GM18508 (cell line): Measurements from ENCODE around the gene COL27A1.

ENCODE experiments used
- ATAC-seq: cut with Tn5 transposase; IDR thresholded peaks from one replicate; pipeline ENCODE4 v1.9.1; 2021; ENCODE audit warnings: moderate number of reproducible peaks; ENCODE audit not compliant: insufficient read depth, unreplicated experiment

Gene COL27A1

DNA sequence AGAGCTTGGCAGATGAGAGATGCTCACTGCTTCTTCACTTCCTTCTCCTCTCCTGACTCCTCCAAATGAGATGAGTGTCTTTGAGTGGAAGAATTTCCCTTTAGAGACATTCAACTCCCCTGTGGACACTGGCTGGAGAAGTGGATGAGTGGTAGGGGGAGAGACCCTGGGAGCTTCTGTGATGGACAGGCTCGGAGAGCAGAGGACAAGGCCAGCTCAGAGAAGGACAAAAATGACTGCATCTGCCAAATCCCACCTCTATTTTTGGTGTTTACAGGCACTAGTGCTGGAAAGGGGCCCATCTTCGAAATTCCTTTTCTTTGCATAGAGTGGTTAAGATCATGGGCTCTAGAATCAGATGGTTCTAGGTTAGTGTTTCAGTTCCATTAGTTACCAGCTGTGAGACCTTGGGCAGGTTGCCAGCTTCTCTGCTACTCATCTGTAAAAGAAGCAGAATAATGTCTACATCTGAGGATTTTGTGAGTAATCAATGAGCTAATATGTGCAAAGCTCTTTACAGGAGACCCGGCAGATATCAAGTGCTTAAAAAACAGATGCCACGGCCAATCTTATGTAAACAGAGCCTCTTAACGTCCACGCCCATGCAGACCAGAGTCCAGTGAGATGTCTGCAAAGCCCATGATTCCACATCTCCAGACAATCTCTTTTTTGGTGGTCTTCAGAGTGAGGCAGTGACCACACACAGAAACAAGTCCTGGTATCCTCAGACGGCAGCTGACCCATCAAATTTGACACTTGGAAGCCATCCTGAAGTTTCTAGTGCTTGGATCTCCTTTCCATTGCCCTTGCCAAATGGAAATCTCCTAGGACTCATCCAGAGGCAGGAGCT is 13.6 kb upstream of the COL27A1 start:
- no peak for ATAC-seq

DNA sequence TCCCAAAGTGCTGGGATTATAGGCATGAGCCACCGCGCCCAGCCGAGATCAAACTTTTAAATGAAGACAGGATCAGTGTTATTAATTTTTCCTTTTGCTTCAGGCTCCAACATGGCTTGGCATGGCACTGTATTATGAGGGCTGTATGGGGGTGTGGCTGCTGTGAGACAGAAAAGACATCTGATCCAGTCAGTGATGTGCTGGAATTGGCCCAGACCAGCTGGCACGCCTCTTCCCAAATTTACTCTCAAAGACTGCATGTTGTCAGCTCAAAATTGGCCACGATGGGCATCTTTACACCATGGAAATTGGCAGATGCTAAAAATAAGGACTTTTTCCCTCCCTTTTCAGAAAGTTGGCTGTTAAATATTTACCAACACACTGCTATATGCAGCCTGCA is 12.1 kb upstream of the COL27A1 start:
- no peak for ATAC-seq

DNA sequence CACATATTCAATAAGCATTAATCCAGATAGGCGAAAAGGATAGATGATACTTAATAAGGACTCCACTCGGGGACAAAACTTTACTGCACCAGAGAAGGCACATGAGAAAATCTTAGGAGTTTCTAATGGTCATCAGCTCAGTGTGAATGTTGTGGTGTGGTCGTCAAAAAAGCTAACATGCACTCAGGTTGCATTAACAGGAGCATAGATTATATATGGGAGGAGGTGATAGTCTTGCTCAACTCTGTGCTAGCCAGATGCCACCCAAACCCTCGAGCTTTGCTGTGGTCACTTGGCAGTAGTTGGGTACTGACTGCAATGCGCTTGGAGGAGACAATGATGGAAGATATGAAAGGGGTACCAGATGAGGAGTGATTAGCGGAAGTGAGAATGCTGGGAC is 8.6 kb upstream of the COL27A1 start:
- no peak for ATAC-seq

DNA sequence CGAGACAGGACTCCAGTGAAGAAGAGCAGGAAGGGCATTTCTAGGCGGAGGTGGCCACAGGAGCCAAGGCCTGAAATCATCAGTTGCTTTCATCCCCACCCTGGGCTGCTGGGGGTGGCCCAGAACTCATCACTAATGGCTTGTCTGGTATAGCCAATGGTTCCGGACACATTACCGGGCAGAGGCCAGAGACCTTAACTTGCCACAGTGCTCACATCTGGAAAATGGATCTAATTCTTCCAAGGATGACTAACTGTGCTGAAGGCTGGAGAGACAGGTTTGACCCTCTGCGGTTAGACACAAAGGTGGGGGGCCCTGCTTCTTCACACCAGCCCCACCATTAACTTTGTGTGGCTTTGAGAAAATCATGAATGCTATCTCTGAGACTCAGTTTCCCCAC is 6.2 kb upstream of the COL27A1 start:
- ATAC-seq = no peak

DNA sequence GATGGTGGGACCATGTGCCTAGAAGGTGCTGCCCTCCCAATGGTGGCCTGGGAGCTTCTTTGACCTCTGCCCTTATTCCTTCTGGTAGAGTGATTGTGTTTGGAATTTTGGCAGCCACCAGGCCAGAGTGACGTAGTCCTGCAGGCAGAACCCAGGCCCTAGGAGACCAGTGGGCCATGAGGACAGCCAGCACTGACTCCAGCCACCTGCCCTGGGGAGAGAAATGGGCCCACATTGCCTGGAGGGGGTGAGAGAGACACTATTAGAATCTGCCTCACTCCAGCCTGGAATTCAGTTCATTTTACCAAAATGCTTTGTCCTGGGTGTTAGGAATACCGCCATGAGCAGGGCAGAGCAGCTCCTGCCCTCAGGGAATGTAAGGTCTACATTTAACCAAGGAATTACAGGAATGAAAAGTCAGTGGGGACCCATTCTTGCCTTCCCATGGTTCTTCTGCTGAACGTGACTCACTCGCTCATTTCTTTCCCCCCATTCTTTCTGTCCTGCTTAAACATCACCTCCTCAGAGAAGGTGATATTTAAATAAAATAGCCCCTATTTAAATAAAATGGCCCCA is 5.5 kb upstream of the COL27A1 start:
- ATAC-seq = no peak

DNA sequence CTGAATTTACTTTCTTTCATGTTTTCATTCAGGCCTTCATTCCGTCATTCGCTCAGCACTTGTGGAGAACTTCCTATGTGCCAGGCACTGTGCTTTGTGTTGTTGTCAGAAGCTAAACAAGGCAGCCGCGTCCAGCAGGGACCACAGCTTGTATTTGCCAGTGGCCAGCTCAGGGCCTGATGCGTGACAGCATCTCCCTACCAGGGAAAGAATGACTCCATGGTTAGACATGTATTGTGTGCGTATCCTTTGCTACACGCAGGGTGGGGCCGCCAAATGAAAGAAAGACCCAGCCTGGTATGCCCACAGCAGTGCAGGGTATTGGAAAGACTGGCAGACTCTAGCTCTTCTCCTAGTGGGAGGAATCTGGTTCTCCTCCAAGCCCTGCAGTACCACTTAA is 4.7 kb upstream of the COL27A1 start:
- no peak for ATAC-seq

DNA sequence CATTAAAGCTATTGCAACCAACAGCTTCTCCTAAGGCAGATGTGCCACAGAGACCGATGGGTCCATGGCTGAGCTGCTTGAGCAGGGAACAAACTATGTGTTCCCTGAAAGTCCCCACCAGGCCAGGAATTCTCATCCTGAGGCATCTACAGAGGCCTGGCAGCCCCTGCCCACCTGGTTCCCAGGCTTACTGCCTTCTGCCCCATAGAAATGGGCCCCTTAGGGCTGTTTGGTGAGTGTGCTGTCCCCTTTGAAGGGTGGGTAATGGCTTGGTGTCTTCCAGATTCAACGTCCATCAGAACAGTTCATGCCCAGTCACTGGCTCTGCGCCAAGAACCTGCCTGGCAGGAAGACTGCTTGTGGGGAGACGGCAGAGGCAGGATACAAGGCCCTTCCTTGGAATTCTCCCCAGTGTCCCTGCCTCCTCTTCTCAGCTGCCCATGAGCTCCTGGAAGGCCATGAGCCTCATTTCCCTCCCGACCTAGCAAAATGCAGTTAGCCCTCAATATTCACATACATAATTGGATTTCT is 3.8 kb upstream of the COL27A1 start:
- no peak for ATAC-seq

DNA sequence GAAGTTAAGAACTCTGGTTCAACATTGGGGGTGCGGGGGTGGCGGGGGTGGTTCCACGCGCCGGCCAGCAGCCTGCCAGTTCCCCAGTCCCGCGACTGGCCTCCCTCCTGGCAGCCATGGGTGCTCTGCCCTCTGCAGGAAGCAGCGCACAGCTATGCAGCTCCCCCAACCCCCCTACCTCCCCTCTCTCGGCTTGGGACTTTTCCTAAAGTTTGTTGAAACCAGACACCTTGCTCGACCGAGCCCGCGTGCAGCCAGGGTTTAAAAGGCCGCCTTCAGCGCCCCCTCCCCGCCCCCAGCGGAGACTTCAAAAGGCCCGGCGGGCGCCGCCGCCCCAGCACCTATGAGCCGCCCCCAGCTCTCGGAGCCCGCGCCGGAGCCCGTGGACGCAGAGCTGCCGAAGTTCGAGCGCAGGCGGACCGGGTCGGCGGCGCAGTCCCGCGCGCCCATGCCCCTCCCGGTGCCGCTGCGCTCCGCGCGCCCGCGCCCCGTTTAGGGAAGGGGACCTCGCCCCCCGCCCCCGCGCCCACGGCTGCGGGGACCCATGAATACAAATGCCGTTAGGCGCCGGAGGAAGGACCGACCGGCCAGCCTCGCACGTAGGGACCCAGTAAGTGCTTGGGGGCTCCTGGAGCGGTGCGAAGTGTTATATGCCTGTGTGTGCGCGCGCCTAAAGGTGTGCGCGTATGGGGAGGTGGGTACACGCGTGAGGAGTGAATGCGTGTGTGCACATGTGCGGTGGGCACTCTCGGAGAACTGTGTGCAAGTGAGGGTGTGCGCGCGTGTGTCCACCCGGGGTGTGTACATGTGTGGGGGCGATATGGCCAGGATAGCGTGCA is 1.4 kb upstream of the COL27A1 start:
- no peak for ATAC-seq

DNA sequence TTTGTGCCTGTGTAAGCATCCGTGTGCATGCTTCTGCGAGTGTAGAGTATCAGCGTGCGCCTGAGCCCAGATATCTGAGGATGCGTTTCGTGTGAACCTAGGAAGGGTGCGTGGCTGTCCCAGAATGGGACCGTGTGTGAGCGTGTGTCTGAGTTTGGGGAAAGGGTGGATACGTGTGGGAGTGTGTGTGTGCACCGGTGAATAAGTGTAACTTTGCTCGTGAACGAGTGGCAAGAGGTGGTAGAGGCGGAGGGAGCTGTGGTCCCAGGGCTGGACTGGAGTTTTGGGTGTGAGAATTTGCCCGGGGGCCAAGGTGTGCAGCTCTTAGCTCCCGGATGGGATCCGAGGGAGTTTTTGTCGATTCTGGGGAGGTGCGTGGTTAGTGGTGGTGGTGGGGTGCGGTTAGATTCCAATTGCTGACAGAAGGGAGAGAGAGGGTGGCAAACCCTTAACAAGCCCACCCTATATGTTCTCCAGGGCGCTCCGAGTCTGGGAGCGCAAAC is 686 bp upstream of the COL27A1 start:
- ATAC-seq = no peak

DNA sequence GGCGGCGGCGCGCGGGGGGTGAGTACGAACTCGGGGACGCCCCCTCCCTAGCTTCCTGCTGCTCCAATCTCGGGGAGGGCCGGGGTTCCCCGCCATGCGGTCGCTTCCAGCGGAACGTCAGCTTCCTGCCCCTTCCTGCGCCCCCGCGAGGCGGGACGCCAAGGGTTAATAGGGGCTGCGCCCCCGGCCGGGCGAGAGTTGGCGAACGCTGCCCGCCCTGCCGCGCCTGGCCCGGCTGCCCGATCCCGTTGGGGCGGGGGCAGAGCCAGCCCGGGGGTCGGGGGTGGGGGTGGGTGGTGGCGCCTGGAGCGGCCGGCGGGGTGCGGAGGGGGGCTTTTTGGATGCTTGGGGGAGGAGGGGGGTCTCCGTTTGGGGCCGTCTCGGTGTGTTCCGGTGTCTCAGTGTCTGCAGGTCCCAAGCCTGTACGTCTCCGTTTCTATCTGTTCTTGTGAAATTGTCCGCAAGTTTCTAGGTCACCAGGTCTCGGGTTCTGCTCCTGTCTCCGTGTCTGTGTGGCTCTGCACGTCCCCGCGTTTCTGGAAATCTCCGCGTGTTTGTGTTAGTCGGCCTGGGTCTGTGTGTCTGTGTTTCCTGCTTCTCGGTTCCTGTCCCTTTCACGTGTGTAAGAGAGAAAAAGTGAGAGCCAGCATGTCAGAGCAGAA is 789 bp downstream of the COL27A1 start:
- no peak for ATAC-seq

DNA sequence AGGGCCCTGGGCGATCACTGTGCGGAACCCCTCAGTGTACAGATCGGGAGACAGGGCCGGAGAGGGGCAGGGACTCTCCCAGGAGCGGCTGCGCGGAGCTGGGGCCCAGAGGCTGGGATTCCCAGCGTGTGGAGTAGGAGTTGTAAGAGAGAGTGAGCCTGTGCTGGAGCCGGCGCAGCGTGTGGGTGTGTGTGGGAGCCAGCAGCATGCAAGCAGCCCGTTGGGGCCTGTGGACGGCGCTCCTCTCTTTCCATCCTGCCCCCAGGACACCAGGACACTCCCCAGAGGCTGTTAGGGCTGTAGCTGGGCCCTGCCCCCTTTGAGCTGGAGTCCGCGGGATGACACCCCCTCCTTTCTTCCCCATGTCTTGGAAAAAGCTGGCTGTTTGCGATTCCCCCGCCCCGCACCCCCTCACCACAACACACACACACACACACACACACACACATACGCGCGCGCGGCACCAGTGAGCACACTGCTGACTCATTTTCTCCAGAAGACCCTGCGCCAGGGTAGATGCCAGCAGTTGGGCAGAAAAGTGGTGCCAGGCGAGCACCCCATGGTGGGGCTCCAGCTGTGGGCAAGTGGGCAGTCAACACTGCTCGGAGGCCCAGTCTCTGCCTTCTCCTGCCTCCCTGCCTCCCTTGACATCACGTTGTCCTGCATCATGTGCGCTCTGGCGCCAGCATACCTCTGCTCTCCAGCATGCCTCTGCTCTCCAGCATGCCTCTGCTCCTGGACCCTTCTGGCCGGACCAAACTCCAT is 1.5 kb downstream of the COL27A1 start:
- ATAC-seq = no peak

DNA sequence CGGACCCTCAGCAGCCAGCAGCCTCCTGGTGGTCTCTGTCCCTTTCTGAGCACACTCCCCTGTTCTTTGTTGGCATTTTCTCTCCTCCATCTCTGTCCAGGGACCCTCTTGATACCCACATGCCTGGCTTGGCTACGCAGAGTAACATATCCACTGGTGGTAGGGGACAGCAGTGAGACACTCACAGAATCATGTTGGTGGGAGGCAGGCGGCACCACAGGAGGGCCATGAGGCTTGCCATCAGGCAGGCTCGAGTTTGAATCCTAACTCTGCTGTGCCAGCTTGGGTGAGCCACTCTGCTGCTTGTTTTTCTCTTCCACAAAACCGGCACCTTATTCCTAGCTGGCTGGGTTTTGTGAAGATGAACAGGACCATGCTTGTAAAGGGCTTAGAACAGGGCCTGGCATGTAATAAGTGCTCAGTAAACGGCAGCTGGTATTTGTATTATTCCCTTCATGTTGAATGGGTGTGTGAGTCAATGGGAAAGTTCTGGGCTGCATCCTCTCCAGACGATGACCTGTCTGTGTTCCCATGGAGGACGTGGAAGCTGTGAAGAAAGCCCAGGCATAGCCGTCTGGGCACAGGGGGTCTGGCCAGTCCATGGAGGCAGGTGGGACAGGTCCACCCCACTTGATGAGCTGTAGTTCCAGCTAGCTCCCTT is 2.3 kb downstream of the COL27A1 start:
- no peak for ATAC-seq

DNA sequence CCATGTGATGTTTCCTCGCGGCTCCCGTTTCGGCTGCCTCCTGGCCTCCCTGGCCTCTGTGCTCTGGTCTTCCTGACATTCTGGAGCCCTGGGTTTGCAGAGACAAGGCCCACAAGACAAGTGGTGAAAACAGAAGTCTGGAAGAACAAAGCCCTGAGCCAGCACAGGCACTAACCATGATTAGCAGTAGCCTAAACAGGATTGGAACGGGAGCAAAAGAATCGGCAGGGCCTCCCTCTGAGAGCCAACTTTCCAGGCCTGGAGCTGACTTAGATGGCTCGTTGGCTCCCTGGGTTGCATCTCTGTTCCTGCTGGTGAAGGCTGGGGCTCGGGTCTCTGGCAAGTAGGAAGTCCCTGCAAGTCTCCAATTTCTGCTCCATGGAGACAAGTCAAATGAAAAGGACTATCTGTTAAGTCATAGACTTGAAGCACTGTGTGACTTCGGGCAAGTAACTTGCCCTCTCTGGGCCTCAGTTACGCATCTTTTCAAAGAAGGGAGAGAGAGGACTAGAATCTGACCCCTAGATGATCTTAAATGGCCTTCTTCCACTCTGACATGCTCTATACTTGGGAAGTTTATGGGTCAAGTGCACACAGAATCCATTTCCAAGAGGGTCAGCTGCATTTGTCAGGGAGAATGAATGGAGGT is 3.3 kb downstream of the COL27A1 start:
- ATAC-seq = no peak

DNA sequence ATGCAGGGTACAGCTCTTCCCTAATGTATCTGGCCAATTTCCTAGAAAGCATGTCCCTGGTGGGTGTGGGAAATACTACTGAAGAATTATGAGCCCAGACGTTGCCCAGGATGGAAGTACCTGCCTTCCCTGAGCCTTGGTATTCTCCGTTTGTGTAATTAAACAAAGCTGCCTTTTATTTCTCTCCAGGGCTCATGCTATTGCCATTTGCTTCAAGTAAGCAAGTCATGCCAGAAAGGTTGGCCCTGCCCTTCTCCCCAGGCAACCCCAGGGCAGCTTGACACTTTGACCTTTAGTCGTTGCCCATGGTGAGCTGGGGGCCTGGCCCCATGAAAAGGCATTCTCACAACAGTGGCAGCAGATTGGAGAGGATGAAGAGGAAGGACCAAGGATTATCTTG is 4.4 kb downstream of the COL27A1 start:
- ATAC-seq = no peak

DNA sequence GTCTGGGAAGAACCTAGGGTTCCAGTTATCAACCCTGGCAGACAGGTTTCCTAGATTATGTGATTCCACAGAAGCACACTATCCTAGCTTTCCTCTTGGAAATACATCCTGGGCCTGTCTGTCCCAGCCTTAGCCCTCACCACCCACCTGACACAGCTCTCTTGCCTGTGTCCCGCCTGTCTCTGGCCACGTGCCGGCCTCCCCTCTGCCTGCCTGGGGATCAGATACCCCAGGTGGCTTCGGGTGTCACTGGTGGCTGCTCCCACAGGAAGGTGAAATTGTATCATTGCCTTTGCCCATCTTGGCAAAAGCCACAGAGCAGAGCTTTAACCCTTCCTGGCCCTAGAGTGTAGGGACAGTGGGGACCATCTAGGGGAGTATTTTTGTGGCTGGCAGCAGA is 6.2 kb downstream of the COL27A1 start:
- no peak for ATAC-seq

DNA sequence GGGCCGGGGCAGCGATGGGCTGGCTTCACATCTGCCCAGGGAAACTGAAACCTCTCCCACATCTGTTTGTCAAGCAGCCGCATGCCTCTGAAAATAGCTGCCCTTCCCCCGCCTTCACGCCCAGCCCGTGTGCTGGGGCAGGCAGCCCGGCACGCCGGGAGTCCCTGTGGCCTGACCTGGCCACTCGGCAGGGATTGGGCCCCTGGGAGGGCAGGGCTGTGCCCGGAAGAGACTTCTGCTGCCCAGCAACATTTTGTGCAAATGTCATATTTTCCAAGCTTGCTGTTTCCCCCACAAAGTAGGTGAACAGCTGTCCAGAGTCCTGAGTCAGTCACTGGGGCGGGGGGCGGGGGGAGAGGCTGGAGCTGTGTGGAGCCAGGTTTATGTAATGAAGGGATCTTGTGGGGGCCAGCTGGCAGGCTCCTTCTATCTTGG is 8.2 kb downstream of the COL27A1 start:
- no peak for ATAC-seq

DNA sequence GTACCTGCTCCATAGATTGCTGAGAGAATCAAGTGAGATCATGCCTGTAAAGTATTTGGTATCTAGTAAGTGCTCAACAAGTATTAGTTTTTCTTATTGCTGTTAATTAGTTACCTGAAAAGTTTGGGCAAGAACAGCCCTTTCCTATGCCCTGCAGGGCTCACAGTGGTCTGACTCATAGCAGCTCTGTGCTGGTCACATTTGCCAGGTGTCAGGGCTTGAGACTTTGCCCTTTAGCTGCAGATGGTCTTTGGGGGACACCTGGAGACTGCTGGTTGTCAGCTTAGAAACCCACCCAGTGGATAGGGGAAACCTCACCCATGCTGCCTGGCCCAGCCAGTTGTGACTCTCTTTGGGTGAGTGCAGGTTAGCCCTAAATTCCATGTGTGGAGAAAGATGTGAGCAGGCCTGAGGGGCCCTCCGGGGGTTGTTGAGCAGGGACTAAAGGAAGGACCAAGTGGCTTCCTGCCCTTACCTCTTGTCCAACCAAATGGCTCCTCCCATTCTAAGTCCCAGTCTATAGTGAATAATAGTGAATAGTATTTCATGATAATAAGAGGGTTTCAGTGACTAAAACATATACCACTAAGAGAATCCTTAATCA is 9.0 kb downstream of the COL27A1 start:
- no peak for ATAC-seq
